T-helper 22 cell (primary cell): ENCODE data around the gene BLVRB.
A peak's percentile ranks its signal among the peaks of the same experiment; 100 is the strongest.
"Not testable (repeated sequence)": the region's sequence is repeated elsewhere in the genome, so short reads cannot be mapped to it uniquely, and the experiment has no call there.

Experiments used
- DNase-seq: peaks from one replicate; pipeline ENCODE4 v3.0.0-alpha.2; 2020; ENCODE audit warnings: low read depth

BLVRB gene

GRCh38 chr19:40449506-40449905 is 16.0 kb downstream of the BLVRB start:
- DNase-seq: no peak

- no peak for DNase-seq
Measured at GRCh38 chr19:40446263-40446784, 19.2 kb downstream of the BLVRB start.

- DNase-seq: no peak
Measured at GRCh38 chr19:40445780-40446262, 19.7 kb downstream of the BLVRB start.

GRCh38 chr19:40444825-40445312 is 20.7 kb downstream of the BLVRB start:
- DNase-seq: no peak

GRCh38 chr19:40444000-40444824 is 21.3 kb downstream of the BLVRB start, which contains the start of gene SERTAD3:
Gene SERTAD3, minus strand, starts transcription at chr19:40444335. Its CDS starts 2,255 bp downstream, at chr19:40442080.
- DNase-seq: peak; percentile 92

GRCh38 chr19:40443131-40443999 is 22.2 kb downstream of the BLVRB start:
- peak; percentile 99 for DNase-seq

GRCh38 chr19:40442328-40443130 is 23.0 kb downstream of the BLVRB start:
- no peak for DNase-seq

GRCh38 chr19:40441719-40442253 is 23.8 kb downstream of the BLVRB start:
- DNase-seq: no peak

- DNase-seq: no peak
Measured at GRCh38 chr19:40438284-40438683, 27.3 kb downstream of the BLVRB start.

GRCh38 chr19:40433391-40434216 is 31.9 kb downstream of the BLVRB start:
- peak; percentile 45 for DNase-seq

GRCh38 chr19:40432760-40433159 is 32.8 kb downstream of the BLVRB start:
- DNase-seq: not testable (repeated sequence)

GRCh38 chr19:40431698-40432097 is 33.8 kb downstream of the BLVRB start:
- no peak for DNase-seq

- not testable (repeated sequence) for DNase-seq
Measured at GRCh38 chr19:40430242-40430641, 35.3 kb downstream of the BLVRB start.

- not testable (repeated sequence) for DNase-seq
Measured at GRCh38 chr19:40428197-40428596, 37.3 kb downstream of the BLVRB start.

GRCh38 chr19:40425450-40426287 is 39.9 kb downstream of the BLVRB start, which contains the start of gene SERTAD1:
Gene SERTAD1, minus strand, starts transcription at chr19:40425992. Its CDS starts 2,446 bp downstream, at chr19:40423546.
- peak; percentile 100 for DNase-seq

- DNase-seq: no peak
Measured at GRCh38 chr19:40424637-40425449, 40.7 kb downstream of the BLVRB start.

- DNase-seq: no peak
Measured at GRCh38 chr19:40423938-40424337, 41.6 kb downstream of the BLVRB start.
